Measurements from ENCODE around the gene TOR1B. TPM values are rescaled to one million over a fixed set of nuclear protein-coding genes. Genes with fewer than 3 reads are reported as not detected.

The TOR1B gene
- total RNA-seq, 2 experiments from 2014 or later = 13.3 to 14.9 TPM

GRCh38 chr9:129816501-129817435 is 13.8 kb downstream of the TOR1B start:
- TF ChIP-seq EZH2phosphoT487 (IDR thresholded peaks at IDR 0.05; ENCODE audit: borderline replicate concordance, low read depth, low read length) (no peak), CTCF (conservative IDR thresholded peaks at IDR 0.05; ENCODE audit: low read length) (no peak)
- H3K36me3 ChIP-seq (ENCODE audit: insufficient read depth, low read length) = peaks cover 80% of the 10 kb centered on the region
- H3K79me2 ChIP-seq (ENCODE audit: insufficient read depth, low read depth, low read length) = peaks cover 4% of the 10 kb centered on the region; the same call in 1 of the 2 replicates
- CTCF ChIA-PET (ENCODE audit: unreplicated experiment) = interaction anchor here (0.6 kb wide), 1 partner anchor 12 kb away, joined by 5 read pairs; no protein-coding TSS in a partner anchor
- H3K4me1 ChIP-seq (ENCODE audit: insufficient read depth, low read length, poor library complexity, severe bottlenecking) = no peaks in the 10 kb centered on the region
- intact Hi-C loops (cut with micrococcal nuclease; ENCODE audit: unreplicated experiment) = no loop called here
- POLR2A ChIA-PET = no interaction called here
- H3K9me2 ChIP-seq (ENCODE audit: insufficient read depth, low read length) = no peaks in the 10 kb centered on the region
- no peak overlapping the region for H2AFZ ChIP-seq (ENCODE audit: low read length)
- no TSS peak for BruUV-seq (replicated peaks)
- DNase-seq (ENCODE audit: low spot score) = no peak
- H3K4me2 ChIP-seq (ENCODE audit: low read length) = no peak overlapping the region
- H3K9me3 ChIP-seq (ENCODE audit: low read length) = no peaks in the 10 kb centered on the region
- H3K4me3 ChIP-seq (ENCODE audit: low read depth, low read length, poor library complexity, severe bottlenecking) = no peak overlapping the region
- H4K20me1 ChIP-seq (ENCODE audit: insufficient read depth, low read length) = no peaks in the 10 kb centered on the region
- H3K27ac ChIP-seq (ENCODE audit: low read depth, low read length, poor library complexity, severe bottlenecking) = no peak overlapping the region

GRCh38 chr9:129822898-129823541 is 20.0 kb downstream of the TOR1B start:
- H2AFZ ChIP-seq (ENCODE audit: low read length) = no peak overlapping the region
- ChIA-PET POLR2A (no interaction called here), CTCF (ENCODE audit: unreplicated experiment) (interaction anchor here (0.7 kb wide), 1 partner anchor 1919 kb away, joined by 5 read pairs; no protein-coding TSS in a partner anchor)
- peak overlapping the region; percentile 19 for H3K27ac ChIP-seq (ENCODE audit: low read depth, low read length, poor library complexity, severe bottlenecking)
- no peaks in the 10 kb centered on the region for H3K9me2 ChIP-seq (ENCODE audit: insufficient read depth, low read length)
- peaks cover 9% of the 10 kb centered on the region for H3K4me1 ChIP-seq (ENCODE audit: insufficient read depth, low read length, poor library complexity, severe bottlenecking)
- peak; percentile 48 for DNase-seq (ENCODE audit: low spot score)
- H3K9me3 ChIP-seq (ENCODE audit: low read length) = no peaks in the 10 kb centered on the region
- H3K4me2 ChIP-seq (ENCODE audit: low read length) = peak overlapping the region; percentile 89
- H3K79me2 ChIP-seq (ENCODE audit: insufficient read depth, low read depth, low read length) = peaks cover 17% of the 10 kb centered on the region; the same call in 1 of the 2 replicates
- intact Hi-C loops (cut with micrococcal nuclease; ENCODE audit: unreplicated experiment) = no loop called here
- peaks cover 60% of the 10 kb centered on the region for H3K36me3 ChIP-seq (ENCODE audit: insufficient read depth, low read length)
- H4K20me1 ChIP-seq (ENCODE audit: insufficient read depth, low read length) = no peaks in the 10 kb centered on the region
- H3K4me3 ChIP-seq (ENCODE audit: low read depth, low read length, poor library complexity, severe bottlenecking) = peak overlapping the region; percentile 99
- no TSS peak for BruUV-seq (replicated peaks)
- no peak for TF ChIP-seq CTCF (conservative IDR thresholded peaks at IDR 0.05; ENCODE audit: low read length)
- no peak for TF ChIP-seq EZH2phosphoT487 (IDR thresholded peaks at IDR 0.05; ENCODE audit: borderline replicate concordance, low read depth, low read length)
